Retinal pigment epithelial cell (primary cell): ENCODE results near the gene CKS2.

ENCODE experiments used
- DNase-seq: peaks from one replicate; pipeline ENCODE4 v3.0.0-alpha.2; 2010; ENCODE audit warnings: low read depth
- H3K4me3 ChIP-seq: 2 replicates; pipeline ENCODE4 v1.5.1; 2011; ENCODE audit warnings: mild to moderate bottlenecking, low read length, control low read depth, moderate library complexity
- TF ChIP-seq, protein P1 (sequence below): conservative IDR thresholded peaks from 2 replicates; pipeline ENCODE4 v1.5.1; 2011; ENCODE audit warnings: low read depth, low read length, control low read depth, inconsistent platforms

Gene CKS2

DNA sequence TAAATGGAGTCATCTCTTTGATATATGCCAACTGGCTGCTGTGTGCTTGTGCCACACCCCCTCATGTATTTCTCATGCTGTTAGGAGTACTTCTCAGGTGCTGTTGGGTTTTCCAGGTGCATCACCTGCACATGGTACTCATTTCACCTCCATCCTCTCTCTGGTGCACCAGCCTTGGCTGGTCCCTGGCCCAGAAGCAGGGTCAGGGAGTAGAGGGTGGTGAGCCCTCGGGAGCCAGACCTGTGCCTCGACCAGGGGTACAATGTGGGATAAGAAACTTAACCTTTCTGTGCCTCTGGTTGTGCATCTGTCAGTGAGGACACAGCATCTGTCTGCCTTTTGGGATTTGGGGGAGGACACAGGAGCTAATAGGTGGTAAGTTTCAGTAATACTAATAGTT, 45.8 kb downstream of the CKS2 start:
- TF ChIP-seq, protein P1, sequence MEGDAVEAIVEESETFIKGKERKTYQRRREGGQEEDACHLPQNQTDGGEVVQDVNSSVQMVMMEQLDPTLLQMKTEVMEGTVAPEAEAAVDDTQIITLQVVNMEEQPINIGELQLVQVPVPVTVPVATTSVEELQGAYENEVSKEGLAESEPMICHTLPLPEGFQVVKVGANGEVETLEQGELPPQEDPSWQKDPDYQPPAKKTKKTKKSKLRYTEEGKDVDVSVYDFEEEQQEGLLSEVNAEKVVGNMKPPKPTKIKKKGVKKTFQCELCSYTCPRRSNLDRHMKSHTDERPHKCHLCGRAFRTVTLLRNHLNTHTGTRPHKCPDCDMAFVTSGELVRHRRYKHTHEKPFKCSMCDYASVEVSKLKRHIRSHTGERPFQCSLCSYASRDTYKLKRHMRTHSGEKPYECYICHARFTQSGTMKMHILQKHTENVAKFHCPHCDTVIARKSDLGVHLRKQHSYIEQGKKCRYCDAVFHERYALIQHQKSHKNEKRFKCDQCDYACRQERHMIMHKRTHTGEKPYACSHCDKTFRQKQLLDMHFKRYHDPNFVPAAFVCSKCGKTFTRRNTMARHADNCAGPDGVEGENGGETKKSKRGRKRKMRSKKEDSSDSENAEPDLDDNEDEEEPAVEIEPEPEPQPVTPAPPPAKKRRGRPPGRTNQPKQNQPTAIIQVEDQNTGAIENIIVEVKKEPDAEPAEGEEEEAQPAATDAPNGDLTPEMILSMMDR, result no peak
- no peak for DNase-seq
- H3K4me3 ChIP-seq, result no peak overlapping the region

DNA sequence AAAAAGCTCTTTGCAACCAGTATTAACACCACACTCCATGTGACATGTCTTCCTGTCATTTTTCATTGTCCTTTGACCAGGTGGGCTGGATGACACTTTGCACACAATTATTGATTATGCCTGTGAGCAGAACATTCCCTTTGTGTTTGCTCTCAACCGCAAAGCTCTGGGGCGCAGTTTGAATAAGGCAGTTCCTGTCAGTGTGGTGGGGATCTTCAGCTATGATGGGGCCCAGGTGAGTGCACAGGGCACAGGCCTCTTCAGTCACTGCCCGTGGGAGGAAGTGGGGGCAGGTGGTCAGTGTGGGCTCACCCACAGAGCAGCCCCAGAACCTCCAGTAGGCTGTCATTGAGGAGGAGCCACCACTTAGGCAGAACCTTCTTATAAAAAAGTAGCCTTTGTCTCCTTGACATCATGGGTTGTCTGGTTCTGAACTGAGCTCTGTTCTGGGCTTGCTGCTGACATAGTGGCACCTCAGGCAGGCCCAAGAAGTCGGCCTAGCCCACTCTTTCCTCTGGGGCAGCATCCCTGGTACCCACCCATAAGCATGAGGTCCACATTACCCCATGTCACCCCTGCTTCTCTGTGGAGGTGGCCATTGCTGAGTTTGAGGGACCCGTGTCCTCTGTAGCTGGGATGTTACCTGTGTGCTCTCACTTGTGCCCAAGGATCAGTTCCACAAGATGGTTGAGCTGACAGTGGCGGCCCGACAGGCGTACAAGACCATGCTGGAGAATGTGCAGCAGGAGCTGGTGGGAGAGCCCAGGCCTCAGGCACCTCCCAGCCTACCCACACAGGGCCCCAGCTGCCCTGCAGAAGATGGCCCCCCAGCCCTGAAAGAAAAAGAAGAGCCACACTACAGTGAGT, 46.6 kb downstream of the CKS2 start:
- no peak for DNase-seq
- TF ChIP-seq, protein P1, result no peak
- H3K4me3 ChIP-seq, result no peak overlapping the region

- DNase-seq, result no peak
- H3K4me3 ChIP-seq, result no peak overlapping the region
- TF ChIP-seq, protein P1, result no peak
These were observed 47.5 kb downstream of the CKS2 start for GRCh38 chr9:89358376-89358916.

- peak; percentile 23 for DNase-seq
- TF ChIP-seq, protein P1, result no peak
- no peak overlapping the region for H3K4me3 ChIP-seq
These were observed 48.0 kb downstream of the CKS2 start for GRCh38 chr9:89358985-89359384.

DNA sequence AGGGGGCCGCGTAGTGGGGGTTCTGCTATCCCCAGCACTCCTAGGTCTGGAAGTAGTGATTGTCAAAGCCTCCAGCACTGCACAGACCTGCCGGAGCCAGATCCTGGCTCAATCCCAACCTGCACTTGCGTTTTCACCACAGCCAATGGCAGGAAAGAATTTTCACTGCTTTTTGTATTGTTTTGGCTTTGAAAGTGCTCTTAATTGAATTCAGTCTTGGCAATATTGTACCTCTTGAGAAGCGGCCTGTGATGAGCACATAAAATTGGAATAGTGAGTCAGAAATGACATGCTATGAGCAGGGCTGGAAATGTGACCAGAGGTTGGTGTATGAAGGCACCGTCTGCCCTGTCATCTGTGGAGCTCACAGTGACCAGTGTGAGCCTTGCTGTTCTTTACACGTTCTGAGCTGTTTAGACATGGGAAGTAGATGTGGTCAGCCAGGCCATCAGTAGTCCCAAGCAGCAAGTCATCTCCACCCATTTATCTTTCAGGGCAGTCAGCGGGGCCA, 48.8 kb downstream of the CKS2 start:
- no peak overlapping the region for H3K4me3 ChIP-seq
- TF ChIP-seq, protein P1, result no peak
- no peak for DNase-seq

- TF ChIP-seq, protein P1, result no peak
- peak; percentile 54 for DNase-seq
- H3K4me3 ChIP-seq, result no peak overlapping the region
These were observed 49.5 kb downstream of the CKS2 start for GRCh38 chr9:89360465-89360864.

DNA sequence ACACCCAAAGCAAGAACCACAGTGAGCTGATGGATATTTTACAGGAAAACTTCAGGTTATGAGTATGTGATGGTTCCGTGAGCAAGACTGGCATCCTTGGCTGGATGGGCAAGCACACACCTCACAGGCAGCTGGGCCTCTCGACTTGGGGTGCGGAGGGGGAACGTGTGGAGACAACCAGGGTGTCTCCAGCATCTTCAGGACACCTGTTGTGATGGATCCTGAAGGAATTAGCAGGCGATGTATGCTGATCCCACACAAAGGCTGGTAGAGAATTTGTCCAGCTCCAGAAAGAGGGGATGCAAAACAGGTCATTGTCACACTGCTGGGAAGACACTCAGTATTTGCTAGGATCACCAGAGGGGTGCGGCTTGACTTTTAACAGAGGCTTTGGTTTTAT, 50.0 kb downstream of the CKS2 start:
- TF ChIP-seq, protein P1, result no peak
- DNase-seq, result no peak

More for the DNA sequence above, 50.0 kb downstream of the CKS2 start:
- no peak overlapping the region for H3K4me3 ChIP-seq
